GM18511 (cell line): Measurements from ENCODE around the gene TMEM88.

Experiments used
- ATAC-seq: cut with Tn5 transposase; IDR thresholded peaks from one replicate; pipeline ENCODE4 v1.9.1; 2021; ENCODE audit warnings: mild to moderate bottlenecking, moderate library complexity; ENCODE audit not compliant: unreplicated experiment

The TMEM88 gene

GRCh38 chr17:7883781-7884386 is 29.0 kb downstream of the TMEM88 start:
- no peak for ATAC-seq

- peak; percentile 4 for ATAC-seq
Observed at GRCh38 chr17:7884581-7885366, 29.9 kb downstream of the TMEM88 start.

GRCh38 chr17:7885367-7886226 is 30.7 kb downstream of the TMEM88 start:
- peak; percentile 39 for ATAC-seq

GRCh38 chr17:7886227-7887037 is 31.6 kb downstream of the TMEM88 start:
- ATAC-seq: no peak

- ATAC-seq: no peak
Observed at GRCh38 chr17:7887038-7887481, 32.2 kb downstream of the TMEM88 start.

- ATAC-seq: peak; percentile 58
Observed at GRCh38 chr17:7887482-7888183, 32.8 kb downstream of the TMEM88 start.

GRCh38 chr17:7888184-7888920 is 33.5 kb downstream of the TMEM88 start, which contains the start of gene CHD3:
Gene CHD3, plus strand, starts transcription at chr17:7888789. Its CDS starts 212 bp downstream, at chr17:7889001.
- no peak for ATAC-seq

- no peak for ATAC-seq
Observed at GRCh38 chr17:7889166-7889955, 34.5 kb downstream of the TMEM88 start.

GRCh38 chr17:7893187-7893880 is 38.5 kb downstream of the TMEM88 start:
- no peak for ATAC-seq

- no peak for ATAC-seq
Observed at GRCh38 chr17:7894226-7894625, 39.4 kb downstream of the TMEM88 start.

GRCh38 chr17:7894866-7895265 is 40.0 kb downstream of the TMEM88 start:
- no peak for ATAC-seq

GRCh38 chr17:7897090-7897489 is 42.2 kb downstream of the TMEM88 start:
- no peak for ATAC-seq

- ATAC-seq: no peak
Observed at GRCh38 chr17:7897773-7898172, 42.9 kb downstream of the TMEM88 start.

- ATAC-seq: no peak
Observed at GRCh38 chr17:7903154-7904103, 48.6 kb downstream of the TMEM88 start.
